Mesendoderm (in vitro differentiated cells): ENCODE measurements around the gene BAD.

ENCODE experiments used
- DNase-seq: peaks from one replicate; pipeline ENCODE4 v3.0.0; 2013
- H2AK5ac ChIP-seq: 2 replicates; pipeline ENCODE4 v1.6.1; 2013; ENCODE audit warnings: low read length, inconsistent platforms
- H2BK120ac ChIP-seq: 2 replicates; pipeline ENCODE4 v1.6.1; 2013; ENCODE audit warnings: low read depth, mild to moderate bottlenecking, low read length, moderate library complexity, mixed read lengths
- H2BK15ac ChIP-seq: replicated peaks from 2 replicates; pipeline ENCODE4 v1.6.1; 2013; ENCODE audit warnings: low read depth, mild to moderate bottlenecking, moderate library complexity
- H2BK5ac ChIP-seq: 2 replicates; pipeline ENCODE4 v1.6.1; 2013; ENCODE audit warnings: low read length, inconsistent platforms
- H3K18ac ChIP-seq: 2 replicates; pipeline ENCODE4 v1.6.1; 2013; ENCODE audit warnings: mild to moderate bottlenecking, low read length, mixed read lengths
- H3K23ac ChIP-seq: one replicate; pipeline ENCODE4 v1.6.1; 2013; ENCODE audit warnings: low read length
- H3K27ac ChIP-seq: 2 replicates; pipeline ENCODE4 v1.5.1; 2013; ENCODE audit warnings: low read depth, mild to moderate bottlenecking, inconsistent platforms, low read length, moderate library complexity
- H3K27me3 ChIP-seq: 2 replicates; pipeline ENCODE4 v1.6.1; 2013; ENCODE audit warnings: low read length, control low read depth, mild to moderate bottlenecking, inconsistent platforms; ENCODE audit not compliant: insufficient read depth, poor library complexity
- H3K36me3 ChIP-seq: 2 replicates; pipeline ENCODE4 v1.6.1; 2013; ENCODE audit warnings: low read length, inconsistent platforms; ENCODE audit not compliant: control insufficient read depth, insufficient read depth
- H3K4ac ChIP-seq: one replicate; pipeline ENCODE4 v1.6.1; 2013; ENCODE audit warnings: low read depth, mild to moderate bottlenecking, low read length, moderate library complexity
- H3K4me1 ChIP-seq: 2 replicates; pipeline ENCODE4 v1.6.1; 2013; ENCODE audit warnings: low read depth, low read length, inconsistent platforms; ENCODE audit not compliant: control insufficient read depth
- H3K4me2 ChIP-seq: 2 replicates; pipeline ENCODE4 v1.6.1; 2013; ENCODE audit warnings: low read length
- H3K4me3 ChIP-seq: 2 replicates; pipeline ENCODE4 v1.5.1; 2013; ENCODE audit warnings: mild to moderate bottlenecking, low read length
- H3K56ac ChIP-seq: one replicate; pipeline ENCODE4 v1.6.1; 2013; ENCODE audit warnings: low read length
- H3K79me1 ChIP-seq: 2 replicates; pipeline ENCODE4 v1.6.1; 2013; ENCODE audit warnings: low read length, inconsistent platforms
- H3K79me2 ChIP-seq: 2 replicates; pipeline ENCODE4 v1.6.1; 2013; ENCODE audit warnings: mild to moderate bottlenecking, low read length; ENCODE audit not compliant: control insufficient read depth, insufficient read depth
- H3K9ac ChIP-seq: 2 replicates; pipeline ENCODE4 v1.6.1; 2013; ENCODE audit warnings: low read length, inconsistent platforms
- H4K5ac ChIP-seq: one replicate; pipeline ENCODE4 v1.6.1; 2013; ENCODE audit warnings: low read length
- H4K8ac ChIP-seq: one replicate; pipeline ENCODE4 v1.6.1; 2013; ENCODE audit warnings: low read depth, mild to moderate bottlenecking, control low read depth, low read length, moderate library complexity
- WGBS: extraction: QIAGEN DNeasy Blood & Tissue Kit; methylation state at CpG from one replicate; pipeline ENCODE4 v1.1.7; 2013; ENCODE audit warnings: low lambda C conversion rate, missing lambda C conversion rate; ENCODE audit not compliant: insufficient coverage; ENCODE audit errors: extremely low coverage; 5-methylcytosine and 5-hydroxymethylcytosine counted together

Gene BAD

GRCh38 chr11:64267207-64267945 lies 17.1 kb downstream of the BAD start:
- peaks cover 5% of the 10 kb centered on the region for H3K4me1 ChIP-seq
- no peak overlapping the region for H2BK15ac ChIP-seq
- no peak overlapping the region for H3K23ac ChIP-seq
- no peak overlapping the region for H2AK5ac ChIP-seq
- H4K5ac ChIP-seq, result no peak overlapping the region
- H2BK120ac ChIP-seq, result no peak overlapping the region
- H3K56ac ChIP-seq, result no peak overlapping the region
- H3K9ac ChIP-seq, result no peak overlapping the region
- no peak overlapping the region for H2BK5ac ChIP-seq
- H3K18ac ChIP-seq, result no peak overlapping the region
- no peak for DNase-seq
- peaks cover 8% of the 10 kb centered on the region for H3K36me3 ChIP-seq
- H3K4me3 ChIP-seq, result no peak overlapping the region
- no peaks in the 10 kb centered on the region for H3K27me3 ChIP-seq
- no peak overlapping the region for H4K8ac ChIP-seq
- no peaks in the 10 kb centered on the region for H3K79me1 ChIP-seq
- WGBS, result no CpG with 5 or more reads among the region's 27 CpGs
- H3K27ac ChIP-seq, result no peak overlapping the region
- no peak overlapping the region for H3K4ac ChIP-seq
- H3K4me2 ChIP-seq, result no peak overlapping the region
- H3K79me2 ChIP-seq, result no peaks in the 10 kb centered on the region

GRCh38 chr11:64266339-64266738 lies 18.1 kb downstream of the BAD start:
- H2BK120ac ChIP-seq, result no peak overlapping the region
- no peak for DNase-seq
- no peak overlapping the region for H2AK5ac ChIP-seq
- no peaks in the 10 kb centered on the region for H3K79me2 ChIP-seq
- no peaks in the 10 kb centered on the region for H3K79me1 ChIP-seq
- no peak overlapping the region for H2BK15ac ChIP-seq
- H3K9ac ChIP-seq, result no peak overlapping the region
- no peak overlapping the region for H3K4me2 ChIP-seq
- H4K8ac ChIP-seq, result no peak overlapping the region
- H3K56ac ChIP-seq, result no peak overlapping the region
- H4K5ac ChIP-seq, result no peak overlapping the region
- H3K27ac ChIP-seq, result no peak overlapping the region
- H3K4ac ChIP-seq, result no peak overlapping the region
- no peak overlapping the region for H3K18ac ChIP-seq
- peaks cover 11% of the 10 kb centered on the region for H3K36me3 ChIP-seq
- H3K4me3 ChIP-seq, result no peak overlapping the region
- no peaks in the 10 kb centered on the region for H3K27me3 ChIP-seq
- no CpG with 5 or more reads among the region's 15 CpGs for WGBS
- no peak overlapping the region for H2BK5ac ChIP-seq
- H3K23ac ChIP-seq, result no peak overlapping the region
- peaks cover 5% of the 10 kb centered on the region for H3K4me1 ChIP-seq

- H3K36me3 ChIP-seq, result peaks cover 14% of the 10 kb centered on the region
- H2BK15ac ChIP-seq, result no peak overlapping the region
- H3K79me1 ChIP-seq, result no peaks in the 10 kb centered on the region
These were observed 19.0 kb downstream of the BAD start for GRCh38 chr11:64265176-64266160.

GRCh38 chr11:64264371-64264852 lies 20.1 kb downstream of the BAD start:
- H3K79me1 ChIP-seq, result no peaks in the 10 kb centered on the region
- no CpG with 5 or more reads among the region's 10 CpGs for WGBS
- H3K4ac ChIP-seq, result no peak overlapping the region
- no peak overlapping the region for H4K5ac ChIP-seq
- H3K27ac ChIP-seq, result no peak overlapping the region
- no peak overlapping the region for H2BK120ac ChIP-seq
- no peak overlapping the region for H3K4me3 ChIP-seq
- peaks cover 14% of the 10 kb centered on the region for H3K36me3 ChIP-seq
- H2BK15ac ChIP-seq, result no peak overlapping the region
- H3K9ac ChIP-seq, result no peak overlapping the region
- H3K18ac ChIP-seq, result no peak overlapping the region
- H3K4me1 ChIP-seq, result peaks cover 5% of the 10 kb centered on the region
- no peaks in the 10 kb centered on the region for H3K27me3 ChIP-seq
- H2AK5ac ChIP-seq, result no peak overlapping the region
- H2BK5ac ChIP-seq, result no peak overlapping the region
- DNase-seq, result no peak
- H3K4me2 ChIP-seq, result no peak overlapping the region
- H3K23ac ChIP-seq, result no peak overlapping the region
- H3K79me2 ChIP-seq, result no peaks in the 10 kb centered on the region
- no peak overlapping the region for H4K8ac ChIP-seq
- H3K56ac ChIP-seq, result no peak overlapping the region

More at GRCh38 chr11:64265176-64266160, 19.0 kb downstream of the BAD start:
- Histone ChIP-seq H3K27ac (no peak overlapping the region), H3K23ac (no peak overlapping the region), H3K9ac (no peak overlapping the region), H3K27me3 (no peaks in the 10 kb centered on the region), H2BK5ac (no peak overlapping the region), H3K4me2 (no peak overlapping the region), H3K18ac (no peak overlapping the region), H2BK120ac (no peak overlapping the region), H2AK5ac (no peak overlapping the region), H3K4ac (no peak overlapping the region), H3K4me1 (peaks cover 5% of the 10 kb centered on the region), H3K79me2 (no peaks in the 10 kb centered on the region), H3K56ac (no peak overlapping the region), H4K5ac (no peak overlapping the region), H4K8ac (no peak overlapping the region), H3K4me3 (no peak overlapping the region)
- no CpG with 5 or more reads among the region's 35 CpGs for WGBS
- DNase-seq, result no peak

- Histone ChIP-seq H2BK120ac (no peak overlapping the region), H2BK15ac (no peak overlapping the region), H3K27ac (no peak overlapping the region), H2AK5ac (no peak overlapping the region), H3K79me1 (no peaks in the 10 kb centered on the region), H3K27me3 (no peaks in the 10 kb centered on the region), H3K4me1 (peaks cover 5% of the 10 kb centered on the region), H3K4me2 (no peak overlapping the region), H3K9ac (no peak overlapping the region), H3K56ac (no peak overlapping the region), H3K79me2 (no peaks in the 10 kb centered on the region), H2BK5ac (no peak overlapping the region), H3K4ac (no peak overlapping the region), H3K23ac (no peak overlapping the region), H3K18ac (no peak overlapping the region), H3K36me3 (peaks cover 14% of the 10 kb centered on the region), H3K4me3 (no peak overlapping the region), H4K5ac (no peak overlapping the region), H4K8ac (no peak overlapping the region)
- no peak for DNase-seq
- no CpG with 5 or more reads among the region's 8 CpGs for WGBS
These were observed 20.5 kb downstream of the BAD start for GRCh38 chr11:64263947-64264317.
